IMR-90 (cell line): ENCODE data around the gene IFIT1. TPM values are rescaled to one million over a fixed set of nuclear protein-coding genes. Genes with fewer than 3 reads are reported as not detected.

Source experiments
- ATAC-seq: fragments of 200-7000 bp; cut with Tn5 transposase; 2 replicates; pipeline ENCODE4 v1.9.1; 2020; ENCODE audit warnings: low read depth, mild to moderate bottlenecking, moderate library complexity
- BruUV-seq: library from RNA; stranded (reverse); fragments of 400-500 nt; replicated peaks from 2 replicates; lab custom pipeline; 2021; lab: Mats Ljungman, UMichigan
- CTCF ChIA-PET: fragments of 300-600 bp; formaldehyde crosslinking; extraction: SDS; loops from one replicate; lab custom pipeline; 2021; ENCODE audit warnings: antibody characterized with exemption; lab: Yijun Ruan, JAX
- POLR2A ChIA-PET: fragments of 300-600 bp; sonication (Branson Sonifier 250); formaldehyde crosslinking; loops from one replicate; lab custom pipeline; 2022; ENCODE audit warnings: antibody characterized with exemption; ENCODE audit not compliant: unreplicated experiment; lab: Charles Lee
- DNase-seq: peaks from one replicate; pipeline ENCODE4 v3.0.0; 2013
- H2AFZ ChIP-seq: replicated peaks from 2 replicates; pipeline ENCODE3; 2013; ENCODE audit warnings: low read length, mild to moderate bottlenecking; ENCODE audit not compliant: poor library complexity
- H2AK5ac ChIP-seq: 2 replicates; pipeline ENCODE4 v1.6.1; 2013; ENCODE audit warnings: low read depth, low read length, inconsistent platforms
- H2AK9ac ChIP-seq: replicated peaks from 2 replicates; pipeline ENCODE3; 2013; ENCODE audit warnings: mild to moderate bottlenecking, low read depth, low read length, moderate library complexity; ENCODE audit not compliant: poor library complexity
- H2BK120ac ChIP-seq: 2 replicates; pipeline ENCODE4 v1.6.1; 2013; ENCODE audit warnings: low read depth, low read length, inconsistent platforms
- H2BK15ac ChIP-seq: 3 replicates; pipeline ENCODE4 v1.6.1; 2013; ENCODE audit warnings: low read depth, low read length, inconsistent platforms
- H2BK20ac ChIP-seq: 2 replicates; pipeline ENCODE4 v1.6.1; 2013; ENCODE audit warnings: low read depth, mild to moderate bottlenecking, inconsistent platforms, low read length, moderate library complexity
- H2BK5ac ChIP-seq: 2 replicates; pipeline ENCODE4 v1.6.1; 2013; ENCODE audit warnings: mild to moderate bottlenecking, low read depth, low read length, inconsistent platforms; ENCODE audit not compliant: poor library complexity, severe bottlenecking
- H3K14ac ChIP-seq: replicated peaks from 2 replicates; pipeline ENCODE4 v1.6.1; 2013; ENCODE audit warnings: low read depth, low read length, inconsistent platforms
- H3K18ac ChIP-seq: 2 replicates; pipeline ENCODE4 v1.6.1; 2013; ENCODE audit warnings: low read depth, low read length, control low read depth
- H3K23ac ChIP-seq: 2 replicates; pipeline ENCODE4 v1.6.1; 2013; ENCODE audit warnings: low read depth, low read length, inconsistent platforms
- H3K27ac ChIP-seq: 2 replicates; pipeline ENCODE4 v1.5.1; 2013; ENCODE audit warnings: mild to moderate bottlenecking, control low read depth, low read length; ENCODE audit not compliant: insufficient read depth
- H3K27me3 ChIP-seq: 2 replicates; pipeline ENCODE4 v1.6.1; 2013; ENCODE audit warnings: low read length; ENCODE audit not compliant: control insufficient read depth, insufficient read depth
- H3K36me3 ChIP-seq: 2 replicates; pipeline ENCODE4 v1.6.1; 2013; ENCODE audit warnings: low read length, mixed read lengths; ENCODE audit not compliant: control insufficient read depth, insufficient read depth
- H3K4ac ChIP-seq: 2 replicates; pipeline ENCODE4 v1.6.1; 2013; ENCODE audit warnings: low read depth, low read length, inconsistent platforms
- H3K4me1 ChIP-seq: 2 replicates; pipeline ENCODE4 v1.6.1; 2013; ENCODE audit warnings: low read length, mixed read lengths; ENCODE audit not compliant: control insufficient read depth, insufficient read depth
- H3K4me2 ChIP-seq: 2 replicates; pipeline ENCODE4 v1.6.1; 2013; ENCODE audit warnings: low read depth, mild to moderate bottlenecking, control low read depth, low read length, moderate library complexity
- H3K4me3 ChIP-seq: 2 replicates; pipeline ENCODE4 v1.5.1; 2013; ENCODE audit warnings: low read depth, mild to moderate bottlenecking, control low read depth, low read length, moderate library complexity; ENCODE audit not compliant: insufficient read depth
- H3K56ac ChIP-seq: 2 replicates; pipeline ENCODE4 v1.6.1; 2013; ENCODE audit warnings: low read length, inconsistent platforms; ENCODE audit not compliant: insufficient read depth; ENCODE audit errors: extremely low read depth
- H3K79me1 ChIP-seq, 2 experiments: 2 replicates each; pipeline ENCODE4 v1.6.1; 2013; ENCODE audit warnings: low read length in 2 of 2, inconsistent platforms in 1 of 2, low read depth in 1 of 2
- H3K9ac ChIP-seq: 2 replicates; pipeline ENCODE4 v1.6.1; 2013; ENCODE audit warnings: low read depth, low read length, control low read depth
- H3K9me1 ChIP-seq: 2 replicates; pipeline ENCODE4 v1.6.1; 2013; ENCODE audit warnings: low read length, inconsistent platforms; ENCODE audit not compliant: insufficient read depth
- H3K9me3 ChIP-seq: 2 replicates; pipeline ENCODE4 v1.6.1; 2013; ENCODE audit warnings: low read length; ENCODE audit not compliant: control insufficient read depth, insufficient read depth
- H4K20me1 ChIP-seq: 2 replicates; pipeline ENCODE4 v1.6.1; 2013; ENCODE audit warnings: low read length, inconsistent platforms; ENCODE audit not compliant: insufficient read depth
- H4K5ac ChIP-seq: 2 replicates; pipeline ENCODE4 v1.6.1; 2013; ENCODE audit warnings: mild to moderate bottlenecking, low read depth, low read length, control low read depth
- H4K8ac ChIP-seq, 2 experiments: 2 replicates each; pipeline ENCODE4 v1.6.1; 2013; ENCODE audit warnings: low read depth in 2 of 2, low read length in 2 of 2, control low read depth in 1 of 2, inconsistent platforms in 1 of 2
- H4K91ac ChIP-seq: 2 replicates; pipeline ENCODE4 v1.6.1; 2013; ENCODE audit warnings: low read depth, low read length, inconsistent platforms; ENCODE audit not compliant: insufficient read depth
- BHLHE40 ChIP-seq: fragments of 150-350 bp; IDR thresholded peaks from 2 replicates; pipeline ENCODE4 v1.6.1; 2016; ENCODE audit warnings: mild to moderate bottlenecking, low read depth, low read length
- CEBPB ChIP-seq: IDR thresholded peaks from 2 replicates; pipeline ENCODE4 v1.6.1; 2012; ENCODE audit warnings: low read depth, low read length, improper control_type of control experiment
- FOS ChIP-seq: fragments of 150-350 bp; IDR thresholded peaks from 2 replicates; pipeline ENCODE4 v1.6.1; 2016; ENCODE audit warnings: low read depth, low read length
- MAFK ChIP-seq: IDR thresholded peaks from 2 replicates; pipeline ENCODE4 v1.6.1; 2012; ENCODE audit warnings: low read depth, low read length, improper control_type of control experiment
- MAZ ChIP-seq: IDR thresholded peaks from 2 replicates; pipeline ENCODE4 v1.6.1; 2012; ENCODE audit warnings: low read depth, mild to moderate bottlenecking, low read length, improper control_type of control experiment, moderate library complexity, borderline replicate concordance
- MXI1 ChIP-seq: IDR thresholded peaks from 2 replicates; pipeline ENCODE4 v1.6.1; 2012; ENCODE audit warnings: low read depth, mild to moderate bottlenecking, low read length, moderate library complexity, borderline replicate concordance
- NFE2L2 ChIP-seq: fragments of 150-350 bp; IDR thresholded peaks from 2 replicates; pipeline ENCODE4 v1.6.1; 2016; ENCODE audit warnings: low read depth, mild to moderate bottlenecking, low read length
- POLR2A ChIP-seq: IDR thresholded peaks from 2 replicates; pipeline ENCODE4 v1.6.1; 2012; ENCODE audit warnings: mild to moderate bottlenecking, low read depth, low read length
- RAD21 ChIP-seq: IDR thresholded peaks from 2 replicates; pipeline ENCODE4 v1.6.1; 2012; ENCODE audit warnings: low read length, improper control_type of control experiment
- RCOR1 ChIP-seq: IDR thresholded peaks from 2 replicates; pipeline ENCODE4 v1.6.1; 2012; ENCODE audit warnings: mild to moderate bottlenecking, low read length, improper control_type of control experiment; ENCODE audit not compliant: insufficient replicate concordance
- RFX5 ChIP-seq: IDR thresholded peaks from 2 replicates; pipeline ENCODE4 v1.8.0; 2012; ENCODE audit warnings: low read depth, mild to moderate bottlenecking, low read length, moderate library complexity
- SMC3 ChIP-seq: fragments of 150-350 bp; IDR thresholded peaks from 2 replicates; pipeline ENCODE4 v1.6.1; 2016; ENCODE audit warnings: low read depth, mild to moderate bottlenecking, antibody characterized with exemption, low read length, moderate library complexity
- USF2 ChIP-seq: fragments of 150-350 bp; IDR thresholded peaks from 2 replicates; pipeline ENCODE4 v1.6.1; 2017; ENCODE audit warnings: mild to moderate bottlenecking, antibody characterized with exemption, low read length, low read depth
- WGBS, 2 experiments: methylation state at CpG; one replicate each; pipeline versions ENCODE4 v1.1.5 to v1.1.7; 2013; ENCODE audit warnings: missing lambda C conversion rate in 2 of 2; ENCODE audit not compliant: insufficient read length in 1 of 2; ENCODE audit errors: extremely low coverage in 2 of 2; 5-methylcytosine and 5-hydroxymethylcytosine counted together
- dilution Hi-C: fragments of 300-500 bp; cut with HindIII; formaldehyde crosslinking; loops from one replicate; pipeline ENCODE4 v1.14.3; 2018; ENCODE audit warnings: low sequenced_read_pairs; ENCODE audit not compliant: unreplicated experiment
- in situ Hi-C: fragments of 300-500 bp; cut with MboI; formaldehyde crosslinking; loops from 3 replicates; pipeline ENCODE4 v1.14.3; 2019; ENCODE audit warnings: low sequenced_read_pairs, inconsistent platforms, mixed read lengths
- intact Hi-C: fragments of 100-400 bp; cut with micrococcal nuclease; formaldehyde crosslinking; loops from 2 replicates; pipeline ENCODE4 v1.10.0; 2022
- polyA plus RNA-seq, 3 experiments: library from polyadenylated mRNA; depleted of rRNA; stranded (reverse); fragments of >200 nt; gene quantifications; 2 replicates each; pipeline ENCODE4 v1.2.3, GENCODE V29; 2012; ENCODE audit warnings: low replicate concordance in 1 of 3
- total RNA-seq: library from RNA; depleted of rRNA; stranded (reverse); fragments of >200 nt; gene quantifications from 2 replicates; pipeline ENCODE4 v1.2.3, GENCODE V29; 2012
- TF ChIP-seq, protein P1 (sequence below): conservative IDR thresholded peaks from 2 replicates; pipeline ENCODE4 v1.5.1; 2012; ENCODE audit warnings: mild to moderate bottlenecking, low read depth, low read length, improper control_type of control experiment
- TF ChIP-seq, protein P2 (sequence below): fragments of 150-350 bp; IDR thresholded peaks from 2 replicates; pipeline ENCODE4 v1.6.1; 2016; ENCODE audit warnings: low read depth, mild to moderate bottlenecking, low read length, moderate library complexity, borderline replicate concordance

IFIT1 gene
- total and polyA plus RNA-seq, 2 of the 4 experiments (the other 2 are of a cell fraction) = 6.1 to 6.8 TPM

- Histone ChIP-seq H3K36me3 (no peaks in the 10 kb centered on the region), H2BK20ac (no peak overlapping the region), H2BK120ac (peak overlapping the region; percentile 18; the same call in 1 of the 2 replicates), H2AK9ac (no peak overlapping the region), H3K4me2 (no peak overlapping the region), H4K5ac (no peak overlapping the region), H2BK15ac (no peak overlapping the region), H3K27ac (no peak overlapping the region), H3K56ac (no peak overlapping the region), H3K23ac (no peak overlapping the region), H3K18ac (no peak overlapping the region), H3K4me3 (no peak overlapping the region), H3K4me1 (peaks cover 9% of the 10 kb centered on the region), H3K9me1 (peaks cover 8% of the 10 kb centered on the region), H4K91ac (no peak overlapping the region), H3K4ac (no peak overlapping the region; the same call in 1 of the 2 replicates), H2AK5ac (no peak overlapping the region), H4K8ac (no peak overlapping the region), H4K20me1 (no peaks in the 10 kb centered on the region), H3K9ac (no peak overlapping the region), H3K9me3 (no peaks in the 10 kb centered on the region), H3K27me3 (no peaks in the 10 kb centered on the region), H2BK5ac (no peak overlapping the region), H3K14ac (no peak overlapping the region), H3K79me1 (no peaks in the 10 kb centered on the region), H2AFZ (no peak overlapping the region)
- TF ChIP-seq NFE2L2 = no peak
- TF ChIP-seq, protein P1, sequence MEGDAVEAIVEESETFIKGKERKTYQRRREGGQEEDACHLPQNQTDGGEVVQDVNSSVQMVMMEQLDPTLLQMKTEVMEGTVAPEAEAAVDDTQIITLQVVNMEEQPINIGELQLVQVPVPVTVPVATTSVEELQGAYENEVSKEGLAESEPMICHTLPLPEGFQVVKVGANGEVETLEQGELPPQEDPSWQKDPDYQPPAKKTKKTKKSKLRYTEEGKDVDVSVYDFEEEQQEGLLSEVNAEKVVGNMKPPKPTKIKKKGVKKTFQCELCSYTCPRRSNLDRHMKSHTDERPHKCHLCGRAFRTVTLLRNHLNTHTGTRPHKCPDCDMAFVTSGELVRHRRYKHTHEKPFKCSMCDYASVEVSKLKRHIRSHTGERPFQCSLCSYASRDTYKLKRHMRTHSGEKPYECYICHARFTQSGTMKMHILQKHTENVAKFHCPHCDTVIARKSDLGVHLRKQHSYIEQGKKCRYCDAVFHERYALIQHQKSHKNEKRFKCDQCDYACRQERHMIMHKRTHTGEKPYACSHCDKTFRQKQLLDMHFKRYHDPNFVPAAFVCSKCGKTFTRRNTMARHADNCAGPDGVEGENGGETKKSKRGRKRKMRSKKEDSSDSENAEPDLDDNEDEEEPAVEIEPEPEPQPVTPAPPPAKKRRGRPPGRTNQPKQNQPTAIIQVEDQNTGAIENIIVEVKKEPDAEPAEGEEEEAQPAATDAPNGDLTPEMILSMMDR = no peak
- TF ChIP-seq MAFK = no peak
- no peak for TF ChIP-seq MXI1
- TF ChIP-seq RCOR1 = no peak
- no peak for TF ChIP-seq BHLHE40
- TF ChIP-seq POLR2A = no peak
- no peak for TF ChIP-seq RFX5
- no peak for TF ChIP-seq SMC3
- TF ChIP-seq RAD21 = no peak
- TF ChIP-seq MAZ = no peak
- TF ChIP-seq, protein P2, sequence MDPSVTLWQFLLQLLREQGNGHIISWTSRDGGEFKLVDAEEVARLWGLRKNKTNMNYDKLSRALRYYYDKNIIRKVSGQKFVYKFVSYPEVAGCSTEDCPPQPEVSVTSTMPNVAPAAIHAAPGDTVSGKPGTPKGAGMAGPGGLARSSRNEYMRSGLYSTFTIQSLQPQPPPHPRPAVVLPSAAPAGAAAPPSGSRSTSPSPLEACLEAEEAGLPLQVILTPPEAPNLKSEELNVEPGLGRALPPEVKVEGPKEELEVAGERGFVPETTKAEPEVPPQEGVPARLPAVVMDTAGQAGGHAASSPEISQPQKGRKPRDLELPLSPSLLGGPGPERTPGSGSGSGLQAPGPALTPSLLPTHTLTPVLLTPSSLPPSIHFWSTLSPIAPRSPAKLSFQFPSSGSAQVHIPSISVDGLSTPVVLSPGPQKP = no peak
- TF ChIP-seq FOS = no peak
- TF ChIP-seq CEBPB = no peak
- no peak for TF ChIP-seq USF2
- no CpG with 5 or more reads among the region's 1 CpG for WGBS, 2 experiments
- ChIA-PET CTCF (no interaction called here), POLR2A (interaction anchor here (0.6 kb wide), 1 partner anchor 75 kb away, joined by 3 read pairs; no protein-coding TSS in a partner anchor)
- DNase-seq = no peak
- BruUV-seq = no TSS peak
- dilution Hi-C loops = no loop called here
- no peak for ATAC-seq
- in situ Hi-C loops = no loop called here
- intact Hi-C loops = no loop called here
Measured at GRCh38 chr10:89357096-89357495, 35.3 kb upstream of the IFIT1 start.
